Measurements from ENCODE around the gene TM9SF4.
A peak's percentile ranks its signal among the peaks of the same experiment; 100 is the strongest.

DNA sequence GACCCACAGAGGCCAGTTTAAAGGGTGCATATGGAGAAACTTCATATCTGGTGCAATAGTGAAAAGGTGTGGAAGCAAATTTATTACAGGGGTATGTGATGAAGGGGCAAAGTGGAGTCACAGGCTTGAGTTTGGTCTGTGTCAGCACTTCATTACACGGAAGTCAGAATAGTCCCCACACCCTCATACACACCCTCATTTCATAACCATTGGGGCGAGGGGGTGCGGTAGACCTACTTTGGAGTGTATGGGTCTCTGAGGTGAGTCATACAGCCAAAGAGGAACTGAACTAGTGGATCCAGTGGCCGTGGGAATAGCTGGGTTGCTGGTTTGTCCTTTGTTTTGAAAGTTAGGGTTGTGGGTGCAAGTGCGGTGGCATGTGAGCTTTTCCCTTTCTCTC is 3.3 kb downstream of the TM9SF4 start:
- TF ChIP-seq, protein P1, sequence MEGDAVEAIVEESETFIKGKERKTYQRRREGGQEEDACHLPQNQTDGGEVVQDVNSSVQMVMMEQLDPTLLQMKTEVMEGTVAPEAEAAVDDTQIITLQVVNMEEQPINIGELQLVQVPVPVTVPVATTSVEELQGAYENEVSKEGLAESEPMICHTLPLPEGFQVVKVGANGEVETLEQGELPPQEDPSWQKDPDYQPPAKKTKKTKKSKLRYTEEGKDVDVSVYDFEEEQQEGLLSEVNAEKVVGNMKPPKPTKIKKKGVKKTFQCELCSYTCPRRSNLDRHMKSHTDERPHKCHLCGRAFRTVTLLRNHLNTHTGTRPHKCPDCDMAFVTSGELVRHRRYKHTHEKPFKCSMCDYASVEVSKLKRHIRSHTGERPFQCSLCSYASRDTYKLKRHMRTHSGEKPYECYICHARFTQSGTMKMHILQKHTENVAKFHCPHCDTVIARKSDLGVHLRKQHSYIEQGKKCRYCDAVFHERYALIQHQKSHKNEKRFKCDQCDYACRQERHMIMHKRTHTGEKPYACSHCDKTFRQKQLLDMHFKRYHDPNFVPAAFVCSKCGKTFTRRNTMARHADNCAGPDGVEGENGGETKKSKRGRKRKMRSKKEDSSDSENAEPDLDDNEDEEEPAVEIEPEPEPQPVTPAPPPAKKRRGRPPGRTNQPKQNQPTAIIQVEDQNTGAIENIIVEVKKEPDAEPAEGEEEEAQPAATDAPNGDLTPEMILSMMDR (IDR thresholded peaks at IDR 0.05; ENCODE audit: insufficient read depth, low read length): no peak
- TF ChIP-seq REST (IDR thresholded peaks at IDR 0.05; ENCODE audit: insufficient replicate concordance, low read depth) (no peak), POLR2AphosphoS5 (IDR thresholded peaks at IDR 0.05; ENCODE audit: low read depth) (peak; percentile 68)

Measured in HL-60 (cell line).